ENCODE data around the gene STRN4. TPM values are rescaled to one million over a fixed set of nuclear protein-coding genes. Genes with fewer than 3 reads are reported as not detected.

The STRN4 gene
- total RNA-seq, 4 donors from 2014 or later: 33.6 to 92.3 (median 64.7) TPM

DNA sequence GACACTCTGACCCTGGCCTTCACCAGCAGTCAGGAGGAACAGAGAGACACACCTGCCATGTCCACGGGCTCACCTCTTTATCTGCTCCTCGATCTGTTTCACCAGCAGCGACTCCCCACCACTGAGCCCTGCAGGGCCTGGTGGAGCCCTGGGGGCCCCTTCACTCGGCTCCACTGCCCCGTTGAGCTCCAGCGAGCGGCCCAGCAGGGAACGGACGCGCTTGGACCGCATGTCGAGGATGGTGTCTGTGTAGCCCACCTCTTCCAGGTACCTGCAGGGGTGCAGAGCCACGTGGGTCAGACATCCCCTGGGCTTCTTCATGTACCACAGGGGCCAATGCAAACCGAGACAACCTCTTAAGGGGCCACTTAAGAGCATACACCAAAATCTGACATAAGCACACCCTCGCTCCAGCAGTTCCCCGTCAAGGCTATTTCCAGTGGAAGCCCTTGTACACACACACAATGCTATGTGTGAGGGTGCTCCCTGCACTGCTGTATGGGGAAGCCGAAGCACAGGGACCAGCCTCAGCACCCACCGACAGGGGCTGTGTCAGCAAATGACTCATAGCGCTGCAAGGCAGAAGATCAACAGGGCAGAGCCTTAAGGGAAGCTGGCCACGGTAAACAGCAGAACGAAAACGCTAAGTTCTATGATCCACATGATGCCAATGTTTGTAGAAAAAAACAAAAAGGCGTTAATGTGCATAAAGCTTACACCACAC is 13.1 kb downstream of the STRN4 start:
- TF ChIP-seq, protein P1, sequence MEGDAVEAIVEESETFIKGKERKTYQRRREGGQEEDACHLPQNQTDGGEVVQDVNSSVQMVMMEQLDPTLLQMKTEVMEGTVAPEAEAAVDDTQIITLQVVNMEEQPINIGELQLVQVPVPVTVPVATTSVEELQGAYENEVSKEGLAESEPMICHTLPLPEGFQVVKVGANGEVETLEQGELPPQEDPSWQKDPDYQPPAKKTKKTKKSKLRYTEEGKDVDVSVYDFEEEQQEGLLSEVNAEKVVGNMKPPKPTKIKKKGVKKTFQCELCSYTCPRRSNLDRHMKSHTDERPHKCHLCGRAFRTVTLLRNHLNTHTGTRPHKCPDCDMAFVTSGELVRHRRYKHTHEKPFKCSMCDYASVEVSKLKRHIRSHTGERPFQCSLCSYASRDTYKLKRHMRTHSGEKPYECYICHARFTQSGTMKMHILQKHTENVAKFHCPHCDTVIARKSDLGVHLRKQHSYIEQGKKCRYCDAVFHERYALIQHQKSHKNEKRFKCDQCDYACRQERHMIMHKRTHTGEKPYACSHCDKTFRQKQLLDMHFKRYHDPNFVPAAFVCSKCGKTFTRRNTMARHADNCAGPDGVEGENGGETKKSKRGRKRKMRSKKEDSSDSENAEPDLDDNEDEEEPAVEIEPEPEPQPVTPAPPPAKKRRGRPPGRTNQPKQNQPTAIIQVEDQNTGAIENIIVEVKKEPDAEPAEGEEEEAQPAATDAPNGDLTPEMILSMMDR (IDR thresholded peaks at IDR 0.05): no peak
- DNase-seq (ENCODE audit: low spot score): no peak
- ATAC-seq (ENCODE audit: low FRiP score): no peak

DNA sequence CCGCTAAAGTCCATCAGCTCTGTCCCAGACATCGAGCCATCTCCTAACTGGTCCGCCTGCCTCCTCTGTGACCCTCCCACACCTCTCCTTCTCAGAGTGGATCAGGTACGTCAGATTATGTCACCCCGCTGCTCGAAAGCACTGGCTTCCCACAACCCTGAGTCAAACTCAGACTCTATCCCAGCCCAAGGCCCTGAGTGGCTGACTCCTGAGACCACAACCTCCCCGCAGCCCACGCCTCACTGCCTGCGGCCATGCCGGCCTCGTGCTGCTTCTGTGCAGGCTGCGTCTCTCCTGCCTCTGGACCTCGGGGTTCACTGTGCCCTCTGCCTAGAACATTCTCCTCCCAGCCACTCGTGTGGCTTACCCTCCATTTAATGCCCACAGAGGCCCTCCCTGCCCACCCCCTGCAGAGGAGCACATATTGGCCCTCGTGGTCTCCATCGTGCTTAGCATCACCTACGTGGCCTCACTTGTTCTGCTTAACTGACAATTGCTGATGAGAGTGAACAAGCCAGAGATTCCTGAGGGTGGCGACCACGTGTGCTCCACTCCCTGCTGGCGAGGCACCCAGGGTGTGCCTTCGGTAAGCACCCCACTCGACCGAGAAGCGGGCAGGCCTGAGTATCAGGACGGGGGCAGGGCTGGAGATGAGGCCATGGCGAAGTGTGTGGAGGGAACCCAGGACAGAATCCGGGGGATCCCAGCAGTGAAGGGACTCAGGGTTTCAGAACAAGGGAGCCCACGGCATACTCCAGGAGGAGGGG is 13.9 kb downstream of the STRN4 start:
- ATAC-seq (ENCODE audit: low FRiP score): no peak
- DNase-seq (ENCODE audit: low spot score): no peak
- TF ChIP-seq, protein P1 (IDR thresholded peaks at IDR 0.05): no peak

DNA sequence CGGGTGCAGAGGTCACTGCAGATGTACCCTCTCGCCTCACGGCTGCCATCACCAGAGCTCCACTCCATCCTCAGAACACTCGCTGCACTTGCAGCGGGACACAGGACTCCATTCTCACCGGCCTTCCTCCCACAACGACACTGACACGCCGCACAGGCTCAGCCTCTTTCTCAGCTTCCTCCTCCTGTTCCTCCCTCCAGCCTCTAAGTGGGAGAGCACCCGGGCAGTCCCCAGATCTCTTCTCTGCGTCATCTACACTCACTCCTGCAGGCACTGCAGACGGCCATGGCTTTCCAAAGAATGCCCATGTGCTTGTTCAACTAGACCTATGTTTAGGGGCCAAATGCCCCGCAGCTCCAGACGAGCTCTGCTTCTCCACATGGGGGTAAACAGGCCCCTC is 14.7 kb downstream of the STRN4 start:
- DNase-seq (ENCODE audit: low spot score) (no peak), ATAC-seq (ENCODE audit: low FRiP score) (no peak)
- TF ChIP-seq, protein P1 (IDR thresholded peaks at IDR 0.05): no peak

DNA sequence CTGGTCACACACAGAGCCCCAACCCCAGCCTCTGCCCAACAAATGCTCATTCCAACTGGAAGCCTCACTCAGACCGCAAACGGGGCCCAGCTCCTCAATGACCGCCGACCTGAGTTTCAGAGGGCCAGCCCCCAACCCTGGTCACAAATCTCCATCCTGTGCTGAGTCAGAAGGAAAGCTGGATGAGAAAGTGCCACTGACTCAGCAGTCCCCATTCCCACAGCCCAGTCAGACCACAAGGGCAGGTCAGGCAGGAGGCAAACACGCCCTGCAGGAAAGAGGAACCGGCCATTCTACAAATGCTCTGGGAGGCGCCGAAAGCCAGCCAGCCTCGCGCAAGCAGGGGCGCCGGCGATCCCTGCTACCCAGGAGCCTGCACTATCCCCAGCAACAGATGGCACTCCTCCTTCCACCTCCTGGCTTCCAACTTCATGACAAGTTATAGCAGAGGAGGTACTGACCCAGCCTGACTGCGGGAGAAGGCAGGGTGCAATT is 15.2 kb downstream of the STRN4 start:
- ATAC-seq (ENCODE audit: low FRiP score) (no peak), DNase-seq (ENCODE audit: low spot score) (no peak)
- TF ChIP-seq, protein P1 (IDR thresholded peaks at IDR 0.05): no peak

DNA sequence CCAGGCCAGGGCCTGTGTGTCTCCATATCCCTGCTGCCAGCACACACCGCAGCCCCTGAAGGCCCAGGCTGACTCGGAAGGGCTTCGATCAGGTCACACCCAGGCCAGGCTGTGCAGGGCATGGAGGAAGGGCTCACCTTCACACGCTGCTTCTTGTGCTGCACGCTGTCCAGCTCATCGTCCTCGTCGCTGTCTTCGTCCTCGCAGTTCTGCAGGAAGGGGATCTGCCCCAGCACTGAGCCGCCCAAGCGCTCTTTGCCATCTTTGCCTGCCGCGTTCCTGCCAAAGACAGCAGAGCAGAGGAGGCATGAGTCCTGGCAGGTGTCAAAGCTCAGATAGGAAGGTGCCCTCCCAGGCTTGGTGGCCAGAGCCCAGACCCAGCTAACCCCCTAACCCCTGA is 15.7 kb downstream of the STRN4 start:
- TF ChIP-seq, protein P1 (IDR thresholded peaks at IDR 0.05): no peak
- no peak for DNase-seq (ENCODE audit: low spot score)

DNA sequence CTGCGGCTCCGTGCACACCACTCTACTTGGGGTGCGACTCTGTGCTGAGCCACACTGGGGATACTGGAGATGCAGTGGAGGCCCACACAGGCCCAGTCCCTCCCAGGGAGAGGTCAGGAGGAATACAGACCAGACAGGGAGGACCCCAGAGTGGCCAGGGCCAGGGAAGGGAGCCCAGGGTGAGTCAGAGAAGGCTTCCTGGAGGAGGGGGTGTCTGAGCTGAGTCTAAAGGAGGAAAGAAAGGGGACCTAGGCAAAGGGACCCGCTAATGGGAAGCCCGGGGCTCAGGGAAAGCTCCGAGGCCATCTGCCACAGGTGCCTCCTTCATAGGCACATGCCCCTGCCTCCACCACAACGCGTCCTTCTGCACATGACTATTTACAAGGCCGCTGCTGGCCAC is 16.1 kb downstream of the STRN4 start:
- TF ChIP-seq, protein P1 (IDR thresholded peaks at IDR 0.05): no peak
- no peak for ATAC-seq (ENCODE audit: low FRiP score)
- DNase-seq (ENCODE audit: low spot score): no peak

More for the DNA sequence above, 15.7 kb downstream of the STRN4 start:
- no peak for ATAC-seq (ENCODE audit: low FRiP score)
